LNCAP (cell line): ENCODE measurements around the gene C1QTNF5.

Experiments used
- TF ChIP-seq, protein P1 (sequence below): fragments of 450-650 bp; IDR thresholded peaks from 2 replicates; pipeline ENCODE4 v1.5.1; 2017; ENCODE audit warnings: mild to moderate bottlenecking

Gene C1QTNF5

DNA sequence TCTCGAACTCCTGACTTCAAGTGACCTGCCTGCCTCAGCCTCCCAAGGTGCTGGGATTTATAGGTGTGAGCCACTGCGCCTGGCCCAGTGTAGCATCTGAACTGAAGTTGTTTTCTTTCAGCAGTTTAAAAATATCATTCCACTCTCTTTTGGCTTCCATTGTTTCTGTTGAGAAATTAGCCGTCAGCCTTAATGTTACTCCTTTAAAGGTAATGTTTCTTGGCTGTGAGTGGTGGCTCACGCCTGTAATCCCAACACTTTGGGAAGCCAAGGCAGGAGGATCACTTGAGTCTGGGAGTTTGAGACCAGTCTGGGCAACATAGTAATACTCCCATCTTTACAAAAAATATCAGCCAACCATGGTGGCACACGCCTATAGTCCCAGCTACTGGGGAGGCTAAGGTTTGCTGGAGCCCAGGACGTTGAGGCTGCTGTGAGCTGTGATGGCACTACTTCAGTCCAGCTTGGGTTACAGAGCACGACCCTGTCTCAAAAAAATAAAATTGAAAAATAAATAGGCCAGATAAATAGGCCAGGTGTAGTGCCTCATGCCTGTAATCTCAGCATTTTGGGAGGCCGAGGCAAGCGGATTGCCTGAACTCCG, 49.7 kb downstream of the C1QTNF5 start:
- TF ChIP-seq, protein P1, sequence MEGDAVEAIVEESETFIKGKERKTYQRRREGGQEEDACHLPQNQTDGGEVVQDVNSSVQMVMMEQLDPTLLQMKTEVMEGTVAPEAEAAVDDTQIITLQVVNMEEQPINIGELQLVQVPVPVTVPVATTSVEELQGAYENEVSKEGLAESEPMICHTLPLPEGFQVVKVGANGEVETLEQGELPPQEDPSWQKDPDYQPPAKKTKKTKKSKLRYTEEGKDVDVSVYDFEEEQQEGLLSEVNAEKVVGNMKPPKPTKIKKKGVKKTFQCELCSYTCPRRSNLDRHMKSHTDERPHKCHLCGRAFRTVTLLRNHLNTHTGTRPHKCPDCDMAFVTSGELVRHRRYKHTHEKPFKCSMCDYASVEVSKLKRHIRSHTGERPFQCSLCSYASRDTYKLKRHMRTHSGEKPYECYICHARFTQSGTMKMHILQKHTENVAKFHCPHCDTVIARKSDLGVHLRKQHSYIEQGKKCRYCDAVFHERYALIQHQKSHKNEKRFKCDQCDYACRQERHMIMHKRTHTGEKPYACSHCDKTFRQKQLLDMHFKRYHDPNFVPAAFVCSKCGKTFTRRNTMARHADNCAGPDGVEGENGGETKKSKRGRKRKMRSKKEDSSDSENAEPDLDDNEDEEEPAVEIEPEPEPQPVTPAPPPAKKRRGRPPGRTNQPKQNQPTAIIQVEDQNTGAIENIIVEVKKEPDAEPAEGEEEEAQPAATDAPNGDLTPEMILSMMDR: no peak
